Smooth muscle cell (in vitro differentiated cells): ENCODE data around the gene VWA5A. TPM values are rescaled to one million over a fixed set of nuclear protein-coding genes. Genes with fewer than 3 reads are reported as not detected.
A peak's percentile ranks its signal among the peaks of the same experiment; 100 is the strongest.

Experiments used
- DNase-seq: peaks from one replicate; lab custom pipeline; 2025; ENCODE audit not compliant: unreplicated experiment; lab: John Stamatoyannopoulos, UW
- H2AFZ ChIP-seq: fragments of 200-600 bp; sonication (generic); 2 replicates; pipeline ENCODE4 v1.6.0; 2016; ENCODE audit warnings: antibody characterized with exemption, low read depth, mild to moderate bottlenecking
- H3F3A ChIP-seq: fragments of 200-600 bp; sonication (generic); 2 replicates; pipeline ENCODE4 v1.6.0; 2017; ENCODE audit warnings: antibody characterized with exemption, low read depth
- H3K27ac ChIP-seq: fragments of 200-600 bp; sonication (generic); 2 replicates; pipeline ENCODE4 v1.5.1; 2016; ENCODE audit warnings: low read depth, mild to moderate bottlenecking
- H3K27me3 ChIP-seq: fragments of 200-600 bp; sonication (generic); 2 replicates; pipeline ENCODE4 v1.6.1; 2016; ENCODE audit warnings: low read depth, mild to moderate bottlenecking
- H3K36me3 ChIP-seq: fragments of 200-600 bp; sonication (generic); 2 replicates; pipeline ENCODE4 v1.5.1; 2016; ENCODE audit warnings: low read depth
- H3K4me1 ChIP-seq: fragments of 200-600 bp; sonication (generic); 2 replicates; pipeline ENCODE4 v1.5.1; 2016; ENCODE audit warnings: low read depth
- H3K4me2 ChIP-seq: fragments of 200-600 bp; sonication (generic); 2 replicates; pipeline ENCODE4 v1.6.0; 2016; ENCODE audit warnings: mild to moderate bottlenecking
- H3K4me3 ChIP-seq: fragments of 200-600 bp; sonication (generic); 2 replicates; pipeline ENCODE4 v1.5.1; 2016; ENCODE audit warnings: mild to moderate bottlenecking
- H3K79me2 ChIP-seq: fragments of 200-600 bp; sonication (generic); 2 replicates; pipeline ENCODE4 v1.6.0; 2016; ENCODE audit warnings: low read depth, mild to moderate bottlenecking
- H3K9ac ChIP-seq: fragments of 200-600 bp; sonication (generic); 2 replicates; pipeline ENCODE4 v1.6.0; 2016; ENCODE audit warnings: low read depth
- H3K9me3 ChIP-seq: fragments of 200-600 bp; sonication (generic); replicated peaks from 2 replicates; pipeline ENCODE4 v1.5.1; 2016; ENCODE audit warnings: low read depth
- H4K20me1 ChIP-seq: fragments of 200-600 bp; sonication (generic); 2 replicates; pipeline ENCODE4 v1.6.0; 2016; ENCODE audit warnings: low read depth
- WGBS: methylation state at CpG from one replicate; pipeline ENCODE4 v1.1.7; 2016; ENCODE audit warnings: low lambda C conversion rate; 5-methylcytosine and 5-hydroxymethylcytosine counted together
- polyA plus RNA-seq: library from polyadenylated mRNA; unstranded; fragments of >200 nt; fragmentation: Nextera tagmentation; extraction: Ambion mirVana; gene quantifications from 2 replicates; pipeline ENCODE4 v1.2.1, GENCODE V29; 2016
- total RNA-seq: library from RNA; depleted of rRNA; stranded (reverse); fragments of >200 nt; gene quantifications from 2 replicates; pipeline ENCODE4 v1.2.3, GENCODE V29; 2014
- TF ChIP-seq, protein P1 (sequence below): fragments of 200-600 bp; sonication (generic); IDR thresholded peaks from 2 replicates; pipeline ENCODE4 v1.5.1; 2017; ENCODE audit warnings: borderline replicate concordance, mild to moderate bottlenecking, antibody characterized with exemption; ENCODE audit not compliant: insufficient read depth, poor library complexity, severe bottlenecking

The VWA5A gene
- total and polyA plus RNA-seq, 2 experiments from 2014 or later = 11.5 to 12.3 TPM

DNA sequence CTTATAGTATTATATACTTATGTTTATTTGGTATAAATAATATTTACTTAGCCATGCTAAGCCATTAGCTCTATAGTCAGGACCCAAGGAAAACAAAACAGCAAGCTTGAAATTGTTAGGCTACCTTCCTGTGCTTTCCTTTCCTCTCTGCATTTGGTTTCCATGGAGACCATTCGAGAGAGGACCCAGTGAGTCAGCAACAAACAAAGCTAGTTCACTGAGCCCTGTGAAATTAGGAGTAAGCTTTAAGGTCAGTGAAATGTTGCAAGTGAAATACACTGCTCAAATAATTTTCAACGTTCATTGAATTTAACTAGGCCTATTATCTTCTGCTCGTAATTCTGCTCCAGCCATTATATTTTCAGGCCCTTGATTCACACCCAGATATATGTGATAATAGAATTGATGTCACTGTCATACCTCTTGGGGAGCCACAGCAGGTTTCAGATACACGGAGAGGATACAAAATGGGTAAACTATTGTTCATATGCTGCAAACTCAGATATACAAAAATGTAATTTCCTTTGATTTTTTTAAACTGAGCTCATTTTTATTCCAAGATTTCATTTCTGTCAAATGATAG, 58.8 kb downstream of the VWA5A start:
- 19% methylated on average over 4 of the region's 4 CpGs for WGBS
- no peak overlapping the region for H3K4me3 ChIP-seq
- H3F3A ChIP-seq = no peaks in the 10 kb centered on the region
- DNase-seq = no peak
- H3K27me3 ChIP-seq = no peaks in the 10 kb centered on the region
- no peaks in the 10 kb centered on the region for H3K36me3 ChIP-seq
- H3K9me3 ChIP-seq = no peaks in the 10 kb centered on the region
- peak overlapping the region; percentile 23 for H2AFZ ChIP-seq
- H3K9ac ChIP-seq = no peak overlapping the region
- H3K79me2 ChIP-seq = no peaks in the 10 kb centered on the region
- peaks cover 16% of the 10 kb centered on the region for H3K4me1 ChIP-seq
- H4K20me1 ChIP-seq = no peaks in the 10 kb centered on the region
- TF ChIP-seq, protein P1, sequence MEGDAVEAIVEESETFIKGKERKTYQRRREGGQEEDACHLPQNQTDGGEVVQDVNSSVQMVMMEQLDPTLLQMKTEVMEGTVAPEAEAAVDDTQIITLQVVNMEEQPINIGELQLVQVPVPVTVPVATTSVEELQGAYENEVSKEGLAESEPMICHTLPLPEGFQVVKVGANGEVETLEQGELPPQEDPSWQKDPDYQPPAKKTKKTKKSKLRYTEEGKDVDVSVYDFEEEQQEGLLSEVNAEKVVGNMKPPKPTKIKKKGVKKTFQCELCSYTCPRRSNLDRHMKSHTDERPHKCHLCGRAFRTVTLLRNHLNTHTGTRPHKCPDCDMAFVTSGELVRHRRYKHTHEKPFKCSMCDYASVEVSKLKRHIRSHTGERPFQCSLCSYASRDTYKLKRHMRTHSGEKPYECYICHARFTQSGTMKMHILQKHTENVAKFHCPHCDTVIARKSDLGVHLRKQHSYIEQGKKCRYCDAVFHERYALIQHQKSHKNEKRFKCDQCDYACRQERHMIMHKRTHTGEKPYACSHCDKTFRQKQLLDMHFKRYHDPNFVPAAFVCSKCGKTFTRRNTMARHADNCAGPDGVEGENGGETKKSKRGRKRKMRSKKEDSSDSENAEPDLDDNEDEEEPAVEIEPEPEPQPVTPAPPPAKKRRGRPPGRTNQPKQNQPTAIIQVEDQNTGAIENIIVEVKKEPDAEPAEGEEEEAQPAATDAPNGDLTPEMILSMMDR = no peak
- no peak overlapping the region for H3K27ac ChIP-seq
- H3K4me2 ChIP-seq = no peak overlapping the region

DNA sequence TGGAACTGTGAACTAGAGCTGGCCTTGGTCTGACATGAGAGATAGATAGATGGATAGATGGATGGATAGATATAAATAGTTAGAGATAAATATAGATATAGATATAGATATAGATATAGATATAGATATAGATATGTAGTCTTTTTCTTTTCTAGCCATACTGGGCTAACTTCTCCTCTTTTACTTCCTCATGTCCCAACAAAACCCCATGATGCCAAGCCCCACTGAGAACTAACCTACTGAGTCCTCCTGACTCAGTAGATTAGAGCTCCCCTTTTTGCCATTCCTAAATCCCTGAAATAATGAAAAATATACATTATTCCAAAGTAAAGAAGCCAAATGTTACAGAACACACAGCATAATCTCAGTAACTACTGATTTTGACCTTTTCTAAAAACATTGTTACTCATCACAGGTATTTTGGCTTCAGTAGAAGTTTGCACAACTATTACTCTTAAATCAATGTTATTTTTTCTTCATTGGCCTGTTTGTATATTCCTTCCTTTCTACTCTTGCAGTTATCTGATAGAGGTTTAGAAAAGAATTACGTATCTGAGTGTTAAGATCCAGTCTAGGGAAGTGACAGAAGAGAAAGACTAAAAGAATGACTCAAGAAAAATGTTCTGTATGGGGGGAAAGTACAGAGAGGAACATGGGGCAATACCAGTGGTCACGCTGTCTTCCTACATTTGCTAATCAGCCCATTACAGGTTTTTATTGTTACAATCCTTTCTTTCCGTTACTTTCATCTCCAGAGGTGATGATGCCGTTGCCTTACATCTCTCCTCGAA, 61.9 kb downstream of the VWA5A start:
- WGBS = 81% methylated on average over 5 of the region's 5 CpGs

DNA sequence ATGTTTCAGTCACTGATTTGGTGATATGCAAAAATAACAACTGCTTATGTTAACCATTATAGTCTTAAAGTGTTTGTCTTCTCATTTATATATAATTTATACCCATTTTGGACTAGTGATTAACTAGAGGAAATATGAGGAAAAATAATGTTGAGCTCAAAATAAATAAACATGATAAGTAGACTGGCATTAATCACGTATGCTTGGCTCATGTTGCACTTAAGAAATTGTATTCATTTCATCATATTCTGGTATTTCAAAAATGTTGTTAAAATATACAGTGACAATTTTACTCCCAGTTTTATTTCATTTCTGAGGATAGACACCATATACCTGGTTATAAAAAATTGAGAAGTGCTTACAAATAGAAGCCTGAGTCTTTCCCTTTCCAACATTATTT, 64.1 kb downstream of the VWA5A start:
- no peak for DNase-seq
- no peaks in the 10 kb centered on the region for H3F3A ChIP-seq
- H4K20me1 ChIP-seq = no peaks in the 10 kb centered on the region
- no peak overlapping the region for H3K9ac ChIP-seq
- H3K9me3 ChIP-seq = no peaks in the 10 kb centered on the region
- H3K4me3 ChIP-seq = no peak overlapping the region
- peaks cover 3% of the 10 kb centered on the region for H3K4me1 ChIP-seq
- H3K79me2 ChIP-seq = no peaks in the 10 kb centered on the region
- TF ChIP-seq, protein P1 = no peak
- H3K27ac ChIP-seq = no peak overlapping the region
- no peaks in the 10 kb centered on the region for H3K27me3 ChIP-seq
- 66% methylated on average over 1 of the region's 1 CpG for WGBS
- H2AFZ ChIP-seq = no peak overlapping the region
- no peaks in the 10 kb centered on the region for H3K36me3 ChIP-seq
- H3K4me2 ChIP-seq = peak overlapping the region; percentile 22

More for the DNA sequence above, 61.9 kb downstream of the VWA5A start:
- H3K27ac ChIP-seq = no peak overlapping the region
- H3K4me1 ChIP-seq = peaks cover 16% of the 10 kb centered on the region
- TF ChIP-seq, protein P1 = no peak
- H3K9ac ChIP-seq = no peak overlapping the region
- H3K4me2 ChIP-seq = no peak overlapping the region
- no peaks in the 10 kb centered on the region for H3K27me3 ChIP-seq
- H2AFZ ChIP-seq = no peak overlapping the region
- no peak overlapping the region for H3K4me3 ChIP-seq
- H3K36me3 ChIP-seq = no peaks in the 10 kb centered on the region
- H3K9me3 ChIP-seq = no peaks in the 10 kb centered on the region
- no peaks in the 10 kb centered on the region for H4K20me1 ChIP-seq
- no peaks in the 10 kb centered on the region for H3F3A ChIP-seq
- H3K79me2 ChIP-seq = no peaks in the 10 kb centered on the region
- DNase-seq = no peak

DNA sequence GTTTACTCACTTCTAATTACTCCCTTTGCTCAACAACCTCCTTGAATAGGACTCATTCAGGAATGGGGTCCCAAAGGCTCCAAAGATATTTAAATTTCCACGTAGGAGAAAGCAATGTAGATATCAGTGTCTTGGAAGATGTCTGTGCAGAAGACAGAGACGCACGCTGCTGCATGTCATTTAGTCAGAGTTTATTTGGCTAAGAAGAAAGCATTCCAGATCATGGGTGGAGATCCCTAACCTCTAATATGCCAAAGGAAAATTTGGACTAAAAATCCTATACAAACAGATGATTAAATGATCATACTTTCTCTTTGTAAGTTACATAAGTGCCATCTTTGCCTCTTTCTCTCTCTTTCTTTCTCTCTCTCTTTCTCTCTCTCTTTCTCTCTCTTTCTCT, 67.8 kb downstream of the VWA5A start, which contains the start of gene OR10D3:
Gene OR10D3 (plus strand): TSS at position 278 of the 400 bp plus-strand sequence. CDS start 1,925 bp downstream, outside the sequence.
- no peak within 1 kb of the TSS for H2AFZ ChIP-seq
- H3K9ac ChIP-seq = no peak within 1 kb of the TSS
- no peaks in the 10 kb centered on the region for H3K36me3 ChIP-seq
- H3K27me3 ChIP-seq = no peaks in the 10 kb centered on the region
- H3K4me1 ChIP-seq = no peaks in the 10 kb centered on the region
- TF ChIP-seq, protein P1 = no peak
- 57% methylated on average over 3 of the region's 3 CpGs for WGBS
- H3K4me2 ChIP-seq = no peak within 1 kb of the TSS
- no peaks in the 10 kb centered on the region for H3F3A ChIP-seq
- no peaks in the 10 kb centered on the region for H4K20me1 ChIP-seq
- no peak within 1 kb of the TSS for H3K27ac ChIP-seq
- H3K4me3 ChIP-seq = no peak within 1 kb of the TSS
- no peak for DNase-seq
- H3K9me3 ChIP-seq = no peaks in the 10 kb centered on the region
- no peaks in the 10 kb centered on the region for H3K79me2 ChIP-seq
